C4-2B (cell line): ENCODE measurements around the gene MAGI2.

ENCODE experiments used
- H3K27ac ChIP-seq: fragments of 450-650 bp; 2 replicates; pipeline ENCODE4 v1.5.1; 2017
- CTCF ChIP-seq: fragments of 450-650 bp; conservative IDR thresholded peaks from 2 replicates; pipeline ENCODE4 v1.5.1; 2017; ENCODE audit warnings: mild to moderate bottlenecking
- ZFX ChIP-seq: fragments of 450-650 bp; IDR thresholded peaks from 2 replicates; pipeline ENCODE4 v1.6.1; 2017

MAGI2 gene

GRCh38 chr7:78345293-78345911 lies 1108.1 kb downstream of the MAGI2 start:
- TF ChIP-seq ZFX (no peak), CTCF (no peak)
- no peak overlapping the region for H3K27ac ChIP-seq

DNA sequence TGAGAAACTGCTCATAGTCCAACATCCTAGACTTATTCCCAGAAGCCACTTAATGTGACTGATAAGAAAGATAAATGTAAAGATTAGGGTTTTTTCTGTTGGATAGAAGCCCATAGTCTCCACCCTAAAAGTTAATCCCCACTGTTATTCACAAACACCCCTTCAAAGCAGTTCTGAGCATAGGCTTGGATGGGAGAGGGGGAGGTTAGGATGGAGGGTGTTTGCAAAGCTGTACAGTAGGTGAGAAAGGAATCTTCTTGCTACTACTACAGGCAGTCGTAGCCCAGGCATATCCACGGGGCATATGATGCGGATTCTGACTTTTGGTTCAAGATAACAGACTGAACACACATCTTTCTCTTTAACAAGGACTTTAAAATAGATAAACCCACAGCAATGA lies 1119.0 kb downstream of the MAGI2 start:
- H3K27ac ChIP-seq, result no peak overlapping the region
- no peak for TF ChIP-seq ZFX
- TF ChIP-seq CTCF, result no peak

- TF ChIP-seq CTCF (no peak), ZFX (no peak)
- no peak overlapping the region for H3K27ac ChIP-seq
These were observed 1119.7 kb downstream of the MAGI2 start for GRCh38 chr7:78333530-78334425.

DNA sequence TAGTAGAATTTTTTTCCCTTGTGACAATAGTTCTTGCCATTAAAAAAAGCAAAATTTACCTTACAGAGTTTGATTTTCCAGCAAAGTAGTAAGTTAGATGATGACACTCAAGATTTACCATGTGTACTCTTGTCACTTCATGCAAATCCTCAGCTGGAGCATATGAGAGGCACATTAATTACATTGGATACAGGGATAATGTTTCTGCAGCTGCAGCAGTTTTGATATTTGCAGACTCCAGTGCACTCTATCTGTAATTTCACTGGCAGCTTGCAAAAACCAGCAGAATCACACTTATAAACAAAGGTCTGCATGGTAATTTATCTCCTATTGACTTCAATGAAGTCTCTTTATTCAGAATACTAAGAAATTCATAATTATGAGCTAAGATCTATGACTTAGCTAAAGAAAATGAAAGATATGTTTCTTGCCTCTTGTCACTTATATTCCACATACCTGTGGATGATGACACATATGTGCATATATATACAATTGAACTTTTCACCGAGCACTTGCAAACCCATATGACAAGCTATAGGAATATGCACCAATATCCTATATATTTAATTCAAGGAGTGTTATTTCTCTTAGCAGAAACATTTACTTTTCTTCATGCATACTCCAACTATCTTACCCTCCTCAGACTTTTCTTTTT lies 1124.3 kb downstream of the MAGI2 start:
- TF ChIP-seq CTCF (no peak), ZFX (no peak)

DNA sequence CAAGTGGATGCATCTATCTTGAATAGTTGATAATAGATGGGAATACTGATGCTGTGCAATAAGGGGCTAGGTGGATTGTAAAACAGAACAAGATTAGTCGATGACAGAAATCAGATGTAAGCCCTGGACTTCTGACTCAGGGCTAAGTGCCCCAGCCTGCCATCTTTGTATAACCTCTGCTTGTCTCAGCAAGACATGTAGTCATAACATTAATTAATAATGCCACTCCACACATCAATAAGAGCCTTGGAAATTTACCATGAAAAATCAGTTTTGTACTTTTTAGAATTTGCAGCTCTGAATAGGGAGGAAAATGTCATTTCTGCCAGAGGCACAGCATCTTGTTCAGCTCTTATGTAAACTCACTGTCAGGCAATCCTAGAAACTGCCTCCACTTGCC lies 1125.7 kb downstream of the MAGI2 start:
- no peak for TF ChIP-seq CTCF
- no peak for TF ChIP-seq ZFX
- no peak overlapping the region for H3K27ac ChIP-seq

More for the DNA sequence above, 1124.3 kb downstream of the MAGI2 start:
- H3K27ac ChIP-seq, result no peak overlapping the region

DNA sequence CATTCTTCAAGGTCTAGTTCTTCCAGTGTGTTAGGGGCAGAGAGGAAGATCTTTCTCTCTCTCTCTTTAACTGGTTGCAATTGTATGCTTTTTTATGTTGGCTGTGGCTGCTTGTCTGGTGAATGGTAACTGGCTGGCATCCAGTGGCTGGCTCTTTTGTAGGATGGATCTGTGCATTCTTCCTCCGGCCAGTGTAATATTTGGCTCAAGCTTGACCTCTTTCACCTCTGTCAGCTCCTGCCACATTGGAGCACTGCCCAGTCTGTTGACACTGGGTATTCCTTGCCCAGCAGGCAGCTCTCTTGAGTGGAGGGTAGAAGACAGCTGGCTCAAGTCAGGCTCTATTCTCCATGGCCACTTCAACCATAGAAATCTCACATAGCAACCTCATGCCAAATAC lies 1126.6 kb downstream of the MAGI2 start:
- no peak overlapping the region for H3K27ac ChIP-seq
- no peak for TF ChIP-seq CTCF

DNA sequence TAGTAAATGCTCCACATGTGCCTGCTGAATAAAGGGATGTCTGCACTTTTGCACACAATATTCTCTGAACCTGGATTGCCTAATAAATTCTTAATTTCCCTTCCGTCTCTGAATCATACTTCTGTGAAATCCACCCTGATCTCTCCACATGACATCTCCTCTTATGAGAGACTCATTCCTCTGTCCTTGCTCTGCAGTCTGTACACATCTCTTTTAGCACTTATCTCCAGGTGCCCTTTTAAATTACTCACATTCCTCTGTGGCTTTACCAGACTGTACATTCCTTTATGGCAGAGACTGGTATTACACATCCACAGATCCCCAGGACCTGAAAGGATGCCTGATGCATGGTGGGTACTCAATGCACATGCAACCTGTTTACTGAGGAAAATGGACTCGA lies 1127.3 kb downstream of the MAGI2 start:
- no peak overlapping the region for H3K27ac ChIP-seq
- no peak for TF ChIP-seq CTCF
- no peak for TF ChIP-seq ZFX
